ENCODE measurements around the gene PLCZ1.

DNA sequence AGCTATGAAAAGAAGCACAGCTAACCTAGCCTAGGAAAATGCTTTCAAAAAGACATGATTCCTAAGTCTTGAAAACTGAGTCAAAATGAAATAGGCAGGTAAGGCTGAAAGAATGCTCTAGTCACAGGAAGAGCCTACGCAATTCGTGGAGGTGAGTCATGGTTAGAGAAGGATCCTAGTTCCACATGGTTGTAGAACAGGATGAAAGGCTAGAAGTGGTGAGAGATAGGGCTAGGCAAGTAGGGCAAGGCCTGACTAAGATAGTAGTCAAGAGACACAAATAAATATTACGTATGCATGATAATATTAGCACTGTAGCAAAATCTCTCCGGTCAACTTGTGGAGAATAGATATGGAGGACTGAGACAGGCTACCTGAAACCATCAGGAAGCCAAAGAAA is 47.2 kb downstream of the PLCZ1 start:
- TF ChIP-seq, protein P1, sequence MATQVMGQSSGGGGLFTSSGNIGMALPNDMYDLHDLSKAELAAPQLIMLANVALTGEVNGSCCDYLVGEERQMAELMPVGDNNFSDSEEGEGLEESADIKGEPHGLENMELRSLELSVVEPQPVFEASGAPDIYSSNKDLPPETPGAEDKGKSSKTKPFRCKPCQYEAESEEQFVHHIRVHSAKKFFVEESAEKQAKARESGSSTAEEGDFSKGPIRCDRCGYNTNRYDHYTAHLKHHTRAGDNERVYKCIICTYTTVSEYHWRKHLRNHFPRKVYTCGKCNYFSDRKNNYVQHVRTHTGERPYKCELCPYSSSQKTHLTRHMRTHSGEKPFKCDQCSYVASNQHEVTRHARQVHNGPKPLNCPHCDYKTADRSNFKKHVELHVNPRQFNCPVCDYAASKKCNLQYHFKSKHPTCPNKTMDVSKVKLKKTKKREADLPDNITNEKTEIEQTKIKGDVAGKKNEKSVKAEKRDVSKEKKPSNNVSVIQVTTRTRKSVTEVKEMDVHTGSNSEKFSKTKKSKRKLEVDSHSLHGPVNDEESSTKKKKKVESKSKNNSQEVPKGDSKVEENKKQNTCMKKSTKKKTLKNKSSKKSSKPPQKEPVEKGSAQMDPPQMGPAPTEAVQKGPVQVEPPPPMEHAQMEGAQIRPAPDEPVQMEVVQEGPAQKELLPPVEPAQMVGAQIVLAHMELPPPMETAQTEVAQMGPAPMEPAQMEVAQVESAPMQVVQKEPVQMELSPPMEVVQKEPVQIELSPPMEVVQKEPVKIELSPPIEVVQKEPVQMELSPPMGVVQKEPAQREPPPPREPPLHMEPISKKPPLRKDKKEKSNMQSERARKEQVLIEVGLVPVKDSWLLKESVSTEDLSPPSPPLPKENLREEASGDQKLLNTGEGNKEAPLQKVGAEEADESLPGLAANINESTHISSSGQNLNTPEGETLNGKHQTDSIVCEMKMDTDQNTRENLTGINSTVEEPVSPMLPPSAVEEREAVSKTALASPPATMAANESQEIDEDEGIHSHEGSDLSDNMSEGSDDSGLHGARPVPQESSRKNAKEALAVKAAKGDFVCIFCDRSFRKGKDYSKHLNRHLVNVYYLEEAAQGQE (IDR thresholded peaks at IDR 0.05; ENCODE audit: insufficient read depth in 1 of 2, low read depth in 2 of 2, low read length in 2 of 2): no peak
- TF ChIP-seq POLR2AphosphoS5 (IDR thresholded peaks at IDR 0.05; ENCODE audit: low read depth, low read length) (no peak), SIN3A (IDR thresholded peaks at IDR 0.05; ENCODE audit: borderline replicate concordance, insufficient read depth, low read length) (no peak), TAF1 (IDR thresholded peaks at IDR 0.05; ENCODE audit: borderline replicate concordance, insufficient read depth, low read length) (no peak)
